ENCODE results near the gene LRP2BP. TPM values are rescaled to one million over a fixed set of nuclear protein-coding genes. Genes with fewer than 3 reads are reported as not detected.
A peak's percentile ranks its signal among the peaks of the same experiment; 100 is the strongest.

LRP2BP gene
- total and polyA plus RNA-seq, 4 donors: 0.48 to 4.6 (median 1.8) TPM

GRCh38 chr4:185398618-185399017 lies 2.9 kb upstream of the LRP2BP start:
- H3K27me3 ChIP-seq (ENCODE audit: control insufficient read depth in 3 of 3, insufficient read depth in 3 of 3, low read length in 2 of 3): no peaks in the 10 kb centered on the region
- no peaks in the 10 kb centered on the region for H3K9me3 ChIP-seq (ENCODE audit: control insufficient read depth in 4 of 4, insufficient read depth in 3 of 4, low read length in 3 of 4)
- TF ChIP-seq, protein P1, sequence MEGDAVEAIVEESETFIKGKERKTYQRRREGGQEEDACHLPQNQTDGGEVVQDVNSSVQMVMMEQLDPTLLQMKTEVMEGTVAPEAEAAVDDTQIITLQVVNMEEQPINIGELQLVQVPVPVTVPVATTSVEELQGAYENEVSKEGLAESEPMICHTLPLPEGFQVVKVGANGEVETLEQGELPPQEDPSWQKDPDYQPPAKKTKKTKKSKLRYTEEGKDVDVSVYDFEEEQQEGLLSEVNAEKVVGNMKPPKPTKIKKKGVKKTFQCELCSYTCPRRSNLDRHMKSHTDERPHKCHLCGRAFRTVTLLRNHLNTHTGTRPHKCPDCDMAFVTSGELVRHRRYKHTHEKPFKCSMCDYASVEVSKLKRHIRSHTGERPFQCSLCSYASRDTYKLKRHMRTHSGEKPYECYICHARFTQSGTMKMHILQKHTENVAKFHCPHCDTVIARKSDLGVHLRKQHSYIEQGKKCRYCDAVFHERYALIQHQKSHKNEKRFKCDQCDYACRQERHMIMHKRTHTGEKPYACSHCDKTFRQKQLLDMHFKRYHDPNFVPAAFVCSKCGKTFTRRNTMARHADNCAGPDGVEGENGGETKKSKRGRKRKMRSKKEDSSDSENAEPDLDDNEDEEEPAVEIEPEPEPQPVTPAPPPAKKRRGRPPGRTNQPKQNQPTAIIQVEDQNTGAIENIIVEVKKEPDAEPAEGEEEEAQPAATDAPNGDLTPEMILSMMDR (IDR thresholded peaks at IDR 0.05; ENCODE audit: control extremely low read depth, extremely low read depth): no peak
- H3K9ac ChIP-seq (ENCODE audit: insufficient read depth in 1 of 2, low read length in 2 of 2): no peak overlapping the region
- WGBS, 2 donors: 48 to 77% methylated on average over 2 of the region's 2 CpGs
- H3K4me1 ChIP-seq (ENCODE audit: control insufficient read depth in 5 of 5, insufficient read depth in 5 of 5, low read length in 5 of 5): peaks cover 0 to 15% (median 9%) of the 10 kb centered on the region in 5 donors
- no peak overlapping the region for H3K4me3 ChIP-seq
- no peak for DNase-seq
- ATAC-seq (ENCODE audit: insufficient read depth, low FRiP score): no peak
- no peak overlapping the region for H3K27ac ChIP-seq (ENCODE audit: low read depth in 1 of 2, low read length in 1 of 2)
- H3K36me3 ChIP-seq (ENCODE audit: control insufficient read depth in 4 of 4, insufficient read depth in 4 of 4, low read length in 4 of 4): peaks cover 2 to 21% (median 17%) of the 10 kb centered on the region in 4 donors

DNA sequence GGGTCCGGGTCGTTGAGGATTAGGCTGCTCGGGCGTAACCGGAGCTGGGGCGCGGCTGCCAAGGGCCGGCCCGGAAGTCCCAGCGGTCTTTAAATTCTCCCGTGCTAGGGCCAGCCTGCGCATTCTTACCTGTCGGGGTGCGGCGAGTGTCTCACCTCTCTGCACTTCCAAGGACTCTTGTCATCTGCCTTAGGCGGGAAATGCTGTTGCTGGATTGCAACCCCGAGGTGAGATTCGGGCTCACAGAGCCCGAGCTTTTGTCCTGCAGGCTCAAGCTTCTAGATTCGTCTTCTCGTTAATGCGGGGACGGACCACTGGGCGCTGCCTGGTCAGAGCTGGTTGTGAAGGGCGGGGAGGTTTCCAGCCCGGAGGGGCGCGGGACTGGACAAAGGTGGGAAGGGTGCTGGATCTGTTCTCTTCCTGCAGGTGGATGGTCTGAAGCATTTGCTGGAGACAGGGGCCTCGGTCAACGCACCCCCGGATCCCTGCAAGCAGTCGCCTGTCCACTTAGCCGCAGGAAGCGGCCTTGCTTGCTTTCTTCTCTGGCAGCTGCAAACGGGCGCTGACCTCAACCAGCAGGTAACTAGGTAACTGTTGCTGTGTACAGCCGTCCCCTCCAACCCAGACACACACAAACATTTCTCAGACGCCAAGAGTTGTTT lies 1.1 kb upstream of the LRP2BP start, which contains the start of gene ANKRD37:
Gene ANKRD37 (plus strand): TSS at position 118 of the 662 bp plus-strand sequence. CDS start 83 bp downstream, at position 201.
- TF ChIP-seq, protein P1 (IDR thresholded peaks at IDR 0.05; ENCODE audit: control extremely low read depth, extremely low read depth): no peak
- Histone ChIP-seq H3K27me3 (ENCODE audit: control insufficient read depth in 3 of 3, insufficient read depth in 3 of 3, low read length in 2 of 3) (no peaks in the 10 kb centered on the region), H3K9me3 (ENCODE audit: control insufficient read depth in 4 of 4, insufficient read depth in 3 of 4, low read length in 3 of 4) (no peaks in the 10 kb centered on the region), H3K4me1 (ENCODE audit: control insufficient read depth in 5 of 5, insufficient read depth in 5 of 5, low read length in 5 of 5) (peaks cover 0 to 15% (median 9%) of the 10 kb centered on the region in 5 donors), H3K9ac (ENCODE audit: insufficient read depth in 1 of 2, low read length in 2 of 2) (peak within 1 kb of the TSS; percentile 82 to 84), H3K36me3 (ENCODE audit: control insufficient read depth in 4 of 4, insufficient read depth in 4 of 4, low read length in 4 of 4) (peaks cover under 1 to 13% (median 11%) of the 10 kb centered on the region in 4 donors), H3K27ac (ENCODE audit: low read depth in 1 of 2, low read length in 1 of 2) (peak within 1 kb of the TSS; percentile 94 to 100), H3K4me3 (peak within 1 kb of the TSS; percentile 56)
- DNase-seq: peak; percentile 59 to 65 (median 63)
- WGBS, 2 donors: 8 to 15% methylated on average over 38 of the region's 38 CpGs
- ATAC-seq (ENCODE audit: insufficient read depth, low FRiP score): peak; percentile 3

- Histone ChIP-seq H3K9ac (ENCODE audit: insufficient read depth in 1 of 2, low read length in 2 of 2) (peak overlapping the region; percentile 60 to 84), H3K27ac (ENCODE audit: low read depth in 1 of 2, low read length in 1 of 2) (peak overlapping the region; percentile 94 to 100), H3K4me1 (ENCODE audit: control insufficient read depth in 5 of 5, insufficient read depth in 5 of 5, low read length in 5 of 5) (peaks cover 0 to 15% (median 9%) of the 10 kb centered on the region in 5 donors), H3K4me3 (peak overlapping the region; percentile 56), H3K36me3 (ENCODE audit: control insufficient read depth in 4 of 4, insufficient read depth in 4 of 4, low read length in 4 of 4) (peaks cover 0 to 11% (median 10%) of the 10 kb centered on the region in 4 donors), H3K27me3 (ENCODE audit: control insufficient read depth in 3 of 3, insufficient read depth in 3 of 3, low read length in 2 of 3) (no peaks in the 10 kb centered on the region), H3K9me3 (ENCODE audit: control insufficient read depth in 4 of 4, insufficient read depth in 3 of 4, low read length in 3 of 4) (no peaks in the 10 kb centered on the region)
- 0 to 1% methylated on average over 91 to 98 of the region's 98 CpGs for WGBS, 2 donors
- DNase-seq (peak; percentile 99), ATAC-seq (ENCODE audit: insufficient read depth, low FRiP score) (peak; percentile 95)
- TF ChIP-seq, protein P1 (IDR thresholded peaks at IDR 0.05; ENCODE audit: control extremely low read depth, extremely low read depth): no peak
These were observed 416 bp upstream of the LRP2BP start for GRCh38 chr4:185395956-185396723.

All from lung (tissue), 12 donors.